Skin of body (tissue), 2 donors: ENCODE results near the gene DIPK1A. TPM values are rescaled to one million over a fixed set of nuclear protein-coding genes. Genes with fewer than 3 reads are reported as not detected.
"Not testable (repeated sequence)": the region's sequence is repeated elsewhere in the genome, so short reads cannot be mapped to it uniquely, and the experiment has no call there.

Experiments used
- DNase-seq: peaks from one replicate; lab custom pipeline; 2025; lab: John Stamatoyannopoulos, UW
- total RNA-seq: library from RNA; depleted of rRNA; stranded (reverse); fragments of >200 nt; gene quantifications from one replicate; pipeline ENCODE4 v1.2.3, GENCODE V29; 2014

DIPK1A gene
- total RNA-seq, 1 donor from 2014 or later = 13.0 TPM

GRCh38 chr1:92980732-92981647 is 19.7 kb upstream of the DIPK1A start:
- DNase-seq = no peak

GRCh38 chr1:92975551-92976232 is 14.4 kb upstream of the DIPK1A start:
- DNase-seq = no peak

GRCh38 chr1:92974112-92974511 is 12.8 kb upstream of the DIPK1A start:
- not testable (repeated sequence) for DNase-seq

GRCh38 chr1:92973203-92973897 is 12.1 kb upstream of the DIPK1A start:
- no peak for DNase-seq

- DNase-seq = no peak
Measured at GRCh38 chr1:92972409-92973129, 11.3 kb upstream of the DIPK1A start.

- DNase-seq = not testable (repeated sequence)
Measured at GRCh38 chr1:92971932-92972331, 10.7 kb upstream of the DIPK1A start.

GRCh38 chr1:92970990-92971689 is 9.9 kb upstream of the DIPK1A start:
- no peak for DNase-seq

- DNase-seq = no peak
Measured at GRCh38 chr1:92969517-92969916, 8.3 kb upstream of the DIPK1A start.

GRCh38 chr1:92968138-92969032 is 7.1 kb upstream of the DIPK1A start:
- DNase-seq = no peak

- no peak for DNase-seq
Measured at GRCh38 chr1:92964998-92965397, 3.7 kb upstream of the DIPK1A start.

GRCh38 chr1:92964316-92964715 is 3.1 kb upstream of the DIPK1A start:
- DNase-seq = no peak

GRCh38 chr1:92961896-92962752 is 862 bp upstream of the DIPK1A start:
- peak; percentile 86 for DNase-seq

- peak; percentile 89 for DNase-seq
Measured at GRCh38 chr1:92960395-92961130, 699 bp downstream of the DIPK1A start.

GRCh38 chr1:92958203-92958970 is 2.9 kb downstream of the DIPK1A start:
- no peak for DNase-seq

- DNase-seq = no peak
Measured at GRCh38 chr1:92957030-92957734, 4.1 kb downstream of the DIPK1A start.

- DNase-seq = no peak
Measured at GRCh38 chr1:92956254-92957029, 4.8 kb downstream of the DIPK1A start.
